Measurements from ENCODE around the gene ARFGAP2.

ARFGAP2 gene

DNA sequence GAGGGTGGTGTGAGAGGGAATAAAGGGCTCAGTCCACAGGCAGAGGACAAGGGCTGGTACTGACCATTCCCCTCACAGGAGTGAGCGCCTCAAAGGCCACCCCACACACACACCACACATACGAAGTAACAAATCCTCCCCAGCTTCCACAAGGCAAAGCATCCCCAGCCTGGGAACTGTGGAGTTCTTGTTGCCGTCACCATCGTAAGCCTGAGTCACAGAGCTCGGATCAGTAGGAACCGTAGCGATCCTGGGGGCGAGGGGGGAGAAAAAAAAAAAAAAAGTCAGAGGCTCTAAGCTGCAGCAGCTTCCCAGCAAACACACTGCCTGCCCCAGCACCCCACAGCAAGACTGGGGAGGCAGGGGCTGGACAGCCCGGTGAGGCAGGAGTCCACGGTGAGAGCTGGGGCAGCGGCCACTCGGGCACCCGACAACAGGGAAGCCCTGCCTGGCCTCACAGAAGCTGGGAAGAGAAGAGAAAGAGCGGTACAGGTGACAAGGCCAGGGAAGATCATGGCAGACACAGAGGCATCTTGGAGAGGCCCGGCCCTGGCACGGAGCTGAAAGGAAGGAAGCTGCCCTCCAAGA, 11.3 kb downstream of the ARFGAP2 start:
- Mint-ChIP-seq H3K9me3 (no peaks in the 10 kb centered on the region), H3K36me3 (ENCODE audit: low read depth) (peaks cover 35% of the 10 kb centered on the region), H3K4me1 (ENCODE audit: low read depth) (no peaks in the 10 kb centered on the region), H3K27me3 (no peaks in the 10 kb centered on the region), H3K27ac (peak overlapping the region; percentile 36), H3K4me3 (no peak overlapping the region)

DNA sequence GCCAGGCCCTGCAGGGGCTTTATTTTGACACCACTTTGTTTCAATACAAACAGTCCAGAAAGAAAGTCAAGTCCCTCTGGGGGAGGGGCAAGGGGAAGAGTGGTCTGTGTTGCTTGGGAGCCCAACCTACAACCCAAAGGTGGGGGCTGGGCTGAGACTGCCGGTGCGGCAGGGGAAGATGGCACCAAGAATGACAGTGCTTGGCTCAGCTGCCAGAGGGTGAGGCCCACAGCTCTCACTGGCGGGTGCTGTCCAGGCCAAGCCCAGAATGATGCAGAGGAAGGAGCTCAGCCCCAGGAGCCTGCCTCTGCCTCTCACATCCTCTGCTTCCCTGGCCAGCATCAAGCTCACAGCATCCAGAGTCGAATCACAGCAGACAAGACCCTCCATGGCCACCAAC, 12.4 kb downstream of the ARFGAP2 start:
- Mint-ChIP-seq H3K36me3 (ENCODE audit: low read depth) (peaks cover 30% of the 10 kb centered on the region), H3K27me3 (no peaks in the 10 kb centered on the region), H3K4me3 (no peak overlapping the region), H3K9me3 (no peaks in the 10 kb centered on the region), H3K4me1 (ENCODE audit: low read depth) (no peaks in the 10 kb centered on the region), H3K27ac (no peak overlapping the region)

DNA sequence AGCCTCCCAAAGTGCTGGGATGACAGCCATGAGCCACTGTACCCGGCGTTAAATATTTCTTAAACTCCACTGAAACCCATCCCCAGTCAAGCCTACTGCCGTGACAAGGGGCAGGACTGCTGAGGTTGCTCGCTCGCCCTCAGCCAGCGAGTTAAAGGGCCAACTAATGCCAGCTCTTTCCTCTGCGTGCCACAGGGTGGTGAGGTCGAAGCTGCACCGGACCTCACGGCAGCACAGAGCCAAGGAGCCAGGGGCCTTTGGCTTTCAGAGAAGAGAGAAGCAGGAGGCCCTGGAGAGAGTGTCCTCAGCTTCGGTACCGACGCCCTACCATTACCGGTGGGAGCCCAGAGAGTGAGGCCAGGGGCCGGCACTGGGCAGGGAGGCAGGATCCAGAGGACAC, 12.8 kb downstream of the ARFGAP2 start:
- H3K9me3 Mint-ChIP-seq, result no peaks in the 10 kb centered on the region
- H3K36me3 Mint-ChIP-seq (ENCODE audit: low read depth), result peaks cover 28% of the 10 kb centered on the region
- no peaks in the 10 kb centered on the region for H3K4me1 Mint-ChIP-seq (ENCODE audit: low read depth)
- H3K27ac Mint-ChIP-seq, result no peak overlapping the region
- H3K4me3 Mint-ChIP-seq, result no peak overlapping the region
- no peaks in the 10 kb centered on the region for H3K27me3 Mint-ChIP-seq

DNA sequence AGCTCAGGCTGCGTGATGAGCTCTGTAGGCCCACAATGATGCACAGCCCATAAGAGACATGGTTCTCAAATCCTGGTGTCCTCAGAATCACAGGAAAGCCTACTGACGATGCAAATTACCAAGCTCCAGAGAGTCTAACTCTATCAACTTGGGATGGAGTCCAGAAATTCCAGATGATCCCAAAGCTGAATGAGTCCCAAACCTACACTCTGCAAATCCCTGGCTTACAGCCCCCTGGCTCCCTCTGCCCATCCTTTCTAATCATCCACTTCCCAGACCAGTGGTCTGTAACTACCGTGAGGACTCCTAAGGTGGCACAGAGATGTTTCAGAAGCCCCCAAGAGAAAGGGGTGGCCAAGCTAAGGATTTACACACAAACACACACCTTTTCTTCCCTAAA, 13.5 kb downstream of the ARFGAP2 start:
- no peaks in the 10 kb centered on the region for H3K27me3 Mint-ChIP-seq
- H3K4me1 Mint-ChIP-seq (ENCODE audit: low read depth), result no peaks in the 10 kb centered on the region
- no peaks in the 10 kb centered on the region for H3K9me3 Mint-ChIP-seq
- H3K36me3 Mint-ChIP-seq (ENCODE audit: low read depth), result peaks cover 23% of the 10 kb centered on the region
- H3K4me3 Mint-ChIP-seq, result no peak overlapping the region
- no peak overlapping the region for H3K27ac Mint-ChIP-seq

DNA sequence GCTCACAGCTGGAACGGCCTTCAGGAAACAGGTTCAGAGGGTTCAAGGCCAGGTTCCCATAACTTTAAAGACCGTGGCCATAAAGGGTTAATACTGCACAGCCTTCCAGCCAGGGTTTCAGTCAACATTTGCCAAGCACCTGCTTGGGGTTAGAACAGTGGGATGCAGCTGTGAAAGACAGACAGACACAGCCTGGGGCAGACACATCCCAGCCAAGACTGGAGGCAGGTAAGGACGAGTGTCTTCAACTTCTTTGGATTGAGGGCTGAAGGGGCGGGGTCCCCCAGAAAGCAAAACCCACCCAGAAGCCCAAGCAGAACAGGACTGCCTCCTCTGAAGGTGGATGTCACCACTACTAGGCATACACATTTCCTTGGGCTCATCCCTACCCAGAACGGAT, 14.3 kb downstream of the ARFGAP2 start:
- Mint-ChIP-seq H3K4me1 (ENCODE audit: low read depth) (no peaks in the 10 kb centered on the region), H3K27ac (no peak overlapping the region), H3K4me3 (no peak overlapping the region), H3K27me3 (no peaks in the 10 kb centered on the region), H3K9me3 (no peaks in the 10 kb centered on the region), H3K36me3 (ENCODE audit: low read depth) (peaks cover 15% of the 10 kb centered on the region)

DNA sequence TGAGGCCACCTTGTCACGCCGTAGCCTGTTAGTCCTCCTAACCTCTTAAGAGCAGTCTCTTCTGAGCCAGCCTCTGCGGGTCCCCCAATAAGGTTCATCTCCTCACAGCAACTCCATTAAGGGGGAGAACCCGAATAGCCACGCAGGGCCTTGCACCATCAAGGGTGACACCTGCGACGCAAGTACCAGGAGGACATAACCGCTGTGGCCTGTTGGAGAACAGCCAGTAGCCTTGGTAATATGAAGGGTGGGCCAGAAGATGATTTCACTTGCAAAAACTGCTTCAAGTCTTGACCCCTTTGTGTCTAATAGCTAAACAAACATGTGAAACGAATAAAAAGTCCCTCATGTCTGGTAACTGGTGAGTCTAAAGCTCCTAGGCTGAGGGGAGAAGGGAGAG, 14.8 kb downstream of the ARFGAP2 start:
- Mint-ChIP-seq H3K9me3 (no peaks in the 10 kb centered on the region), H3K4me3 (no peak overlapping the region), H3K27me3 (no peaks in the 10 kb centered on the region), H3K4me1 (ENCODE audit: low read depth) (no peaks in the 10 kb centered on the region), H3K36me3 (ENCODE audit: low read depth) (peaks cover 11% of the 10 kb centered on the region), H3K27ac (no peak overlapping the region)

DNA sequence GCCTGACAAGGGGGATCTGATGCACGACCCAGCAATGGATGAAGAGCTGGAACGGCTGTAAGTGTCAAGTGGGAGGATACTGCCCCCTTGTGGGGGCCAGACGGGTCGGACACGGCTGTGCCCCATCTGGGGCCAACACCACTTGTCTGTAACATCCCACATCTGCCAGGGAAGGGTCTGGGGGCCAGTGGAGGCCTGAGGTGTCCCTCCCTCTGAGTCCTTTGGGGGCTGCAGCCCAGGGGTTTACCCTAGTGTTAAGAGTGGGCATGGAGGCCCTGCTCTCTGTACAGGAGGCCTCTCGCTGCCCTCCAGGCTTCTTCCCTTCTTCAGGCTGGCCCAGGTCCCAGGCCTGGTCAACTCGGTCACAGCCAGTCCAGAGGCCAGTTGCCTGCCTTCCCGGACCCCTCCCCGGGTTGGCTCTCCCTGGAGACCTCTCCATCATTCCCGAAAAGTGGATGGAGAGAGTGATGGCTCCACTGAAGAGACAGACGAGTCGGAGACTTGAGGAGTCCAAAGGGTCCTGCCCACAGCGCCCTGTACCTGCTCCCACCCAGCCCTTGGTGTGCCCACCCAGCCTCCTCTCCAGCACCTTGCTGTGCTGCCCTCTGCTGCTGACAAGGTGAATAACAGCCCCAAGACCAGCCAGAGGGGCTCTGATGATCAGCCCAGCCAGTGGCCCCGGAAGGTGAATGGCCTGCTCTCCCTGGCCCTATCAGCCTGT, 15.4 kb downstream of the ARFGAP2 start:
- Mint-ChIP-seq H3K36me3 (ENCODE audit: low read depth) (peaks cover 11% of the 10 kb centered on the region), H3K27me3 (no peaks in the 10 kb centered on the region), H3K9me3 (no peaks in the 10 kb centered on the region), H3K4me3 (no peak overlapping the region), H3K4me1 (ENCODE audit: low read depth) (no peaks in the 10 kb centered on the region), H3K27ac (no peak overlapping the region)

DNA sequence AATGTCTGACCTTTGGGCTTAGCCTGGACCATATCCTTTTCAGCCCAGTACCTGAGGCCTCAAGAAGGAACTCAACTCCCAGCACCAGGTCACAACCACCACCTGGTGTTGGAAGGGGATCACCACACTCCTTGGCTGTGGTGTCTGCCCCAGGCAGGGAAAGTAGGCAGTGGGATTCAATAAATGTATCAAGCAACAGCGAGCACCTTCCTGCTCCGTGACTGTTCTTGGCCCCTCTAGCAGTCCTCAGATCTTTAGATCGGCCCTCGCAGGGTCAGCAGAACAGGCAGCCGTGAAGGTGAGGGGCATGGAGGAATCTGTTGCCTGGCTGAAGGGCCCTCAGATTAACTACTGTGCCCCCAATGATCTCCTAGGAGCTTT, 15.9 kb downstream of the ARFGAP2 start:
- Mint-ChIP-seq H3K27ac (no peak overlapping the region), H3K4me1 (ENCODE audit: low read depth) (no peaks in the 10 kb centered on the region), H3K9me3 (no peaks in the 10 kb centered on the region), H3K27me3 (no peaks in the 10 kb centered on the region), H3K36me3 (ENCODE audit: low read depth) (peaks cover 11% of the 10 kb centered on the region), H3K4me3 (no peak overlapping the region)

DNA sequence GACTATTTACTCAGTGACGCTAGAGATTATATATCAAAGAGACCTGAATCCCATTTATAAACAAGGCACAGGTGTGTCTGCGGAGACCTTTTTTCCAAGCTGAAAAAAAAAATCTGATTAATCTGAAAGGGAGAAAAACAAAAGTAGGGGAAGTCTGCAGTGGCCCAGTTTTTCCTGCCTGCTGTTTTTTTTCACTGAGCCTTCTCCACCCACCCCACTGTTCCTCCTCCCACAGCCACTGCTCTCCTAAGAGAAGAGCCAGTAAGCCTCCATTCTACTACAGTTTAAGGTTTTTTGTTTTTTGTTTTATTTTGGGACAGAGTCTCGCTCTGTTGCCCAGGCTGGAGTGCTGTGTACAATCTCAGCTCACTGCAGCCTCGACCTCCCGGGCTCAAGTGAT, 18.4 kb downstream of the ARFGAP2 start:
- peaks cover 25% of the 10 kb centered on the region for H3K4me1 Mint-ChIP-seq (ENCODE audit: low read depth)
- H3K4me3 Mint-ChIP-seq, result no peak overlapping the region
- no peak overlapping the region for H3K27ac Mint-ChIP-seq
- H3K36me3 Mint-ChIP-seq (ENCODE audit: low read depth), result no peaks in the 10 kb centered on the region
- no peaks in the 10 kb centered on the region for H3K27me3 Mint-ChIP-seq
- H3K9me3 Mint-ChIP-seq, result no peaks in the 10 kb centered on the region

DNA sequence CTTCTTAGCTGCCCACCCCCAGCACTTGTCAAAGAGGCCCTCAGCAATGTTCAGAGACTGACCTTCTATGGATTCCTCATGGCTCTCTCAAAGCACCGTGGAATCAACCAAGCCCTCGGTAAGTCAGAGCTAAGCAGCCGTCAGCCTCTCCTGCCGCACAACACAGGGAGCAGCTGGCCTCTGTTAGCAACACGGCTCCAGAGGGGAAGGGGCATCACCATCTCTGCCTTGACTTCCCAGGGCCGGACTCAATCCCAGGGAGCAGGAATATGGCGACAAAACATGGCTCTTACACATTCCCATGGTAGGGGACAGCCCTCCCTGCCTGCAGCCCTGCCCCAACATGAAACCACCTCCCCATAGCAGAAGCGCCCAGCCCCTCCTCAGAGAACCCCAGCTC, 18.9 kb downstream of the ARFGAP2 start:
- no peak overlapping the region for H3K4me3 Mint-ChIP-seq
- no peaks in the 10 kb centered on the region for H3K27me3 Mint-ChIP-seq
- H3K9me3 Mint-ChIP-seq, result no peaks in the 10 kb centered on the region
- peaks cover 29% of the 10 kb centered on the region for H3K4me1 Mint-ChIP-seq (ENCODE audit: low read depth)
- no peak overlapping the region for H3K27ac Mint-ChIP-seq
- no peaks in the 10 kb centered on the region for H3K36me3 Mint-ChIP-seq (ENCODE audit: low read depth)

DNA sequence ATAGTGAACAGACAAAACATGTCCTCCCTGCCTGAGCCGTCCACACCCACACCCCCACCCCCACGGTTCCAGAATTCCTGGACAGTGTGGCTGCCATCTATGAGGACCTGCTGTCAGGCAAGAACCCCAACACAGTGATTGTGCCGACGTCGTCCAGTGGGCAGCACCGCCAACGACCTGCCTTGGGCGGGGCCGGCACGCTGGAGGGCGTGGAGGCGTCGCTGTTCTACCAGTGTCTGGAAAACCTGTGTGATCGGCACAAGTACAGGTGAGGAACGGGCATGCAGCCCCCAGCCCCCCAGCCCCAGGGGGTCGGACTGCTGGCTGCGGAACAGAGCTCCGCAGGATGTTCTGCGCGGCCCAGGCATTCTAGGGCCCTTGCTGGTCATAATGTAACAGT, 19.7 kb downstream of the ARFGAP2 start:
- H3K4me3 Mint-ChIP-seq, result no peak overlapping the region
- no peaks in the 10 kb centered on the region for H3K36me3 Mint-ChIP-seq (ENCODE audit: low read depth)
- H3K4me1 Mint-ChIP-seq (ENCODE audit: low read depth), result peaks cover 33% of the 10 kb centered on the region
- no peaks in the 10 kb centered on the region for H3K27me3 Mint-ChIP-seq
- no peak overlapping the region for H3K27ac Mint-ChIP-seq
- H3K9me3 Mint-ChIP-seq, result no peaks in the 10 kb centered on the region

DNA sequence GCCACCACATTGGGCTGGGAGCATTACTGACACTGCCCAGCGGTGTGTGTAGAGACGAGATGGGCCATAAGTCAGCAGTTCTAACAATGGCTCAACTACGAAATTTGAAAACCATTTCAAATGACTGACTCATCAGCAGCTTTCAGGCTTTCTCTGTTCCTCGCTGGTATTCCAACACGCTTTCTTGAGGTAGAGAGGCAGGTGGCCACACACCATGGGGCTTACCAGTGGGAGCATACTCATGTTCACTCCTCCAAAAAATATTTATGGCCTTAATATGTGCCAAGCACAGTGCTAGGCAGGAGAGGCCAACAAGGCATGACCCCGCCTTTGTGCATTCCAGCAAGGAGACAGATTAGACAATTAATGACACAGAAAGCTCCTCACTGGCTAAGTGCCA, 20.3 kb downstream of the ARFGAP2 start:
- Mint-ChIP-seq H3K4me1 (ENCODE audit: low read depth) (peaks cover 33% of the 10 kb centered on the region), H3K9me3 (no peaks in the 10 kb centered on the region), H3K27ac (no peak overlapping the region), H3K27me3 (no peaks in the 10 kb centered on the region), H3K36me3 (ENCODE audit: low read depth) (no peaks in the 10 kb centered on the region), H3K4me3 (no peak overlapping the region)

DNA sequence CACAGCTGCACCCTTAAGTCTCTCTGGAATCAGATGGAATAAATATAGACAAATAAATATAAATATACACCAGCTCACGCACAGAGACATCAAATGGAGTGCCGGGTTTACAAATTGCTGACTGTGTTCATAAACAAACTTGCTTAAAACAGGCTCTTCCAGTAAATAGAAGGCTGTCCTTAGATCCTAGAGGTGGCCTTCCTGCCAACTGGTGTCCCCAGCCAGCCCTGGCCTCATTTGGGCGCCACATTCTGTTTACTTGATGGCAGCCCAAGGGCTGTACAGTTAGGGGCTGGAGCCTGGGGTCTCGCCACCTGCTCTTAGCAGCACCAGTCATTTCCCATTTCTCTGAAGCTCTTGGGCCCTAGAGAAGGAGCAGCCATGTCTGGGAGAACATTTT, 20.8 kb downstream of the ARFGAP2 start:
- Mint-ChIP-seq H3K9me3 (no peaks in the 10 kb centered on the region), H3K4me3 (no peak overlapping the region), H3K27me3 (no peaks in the 10 kb centered on the region), H3K4me1 (ENCODE audit: low read depth) (peaks cover 33% of the 10 kb centered on the region), H3K27ac (no peak overlapping the region), H3K36me3 (ENCODE audit: low read depth) (no peaks in the 10 kb centered on the region)

DNA sequence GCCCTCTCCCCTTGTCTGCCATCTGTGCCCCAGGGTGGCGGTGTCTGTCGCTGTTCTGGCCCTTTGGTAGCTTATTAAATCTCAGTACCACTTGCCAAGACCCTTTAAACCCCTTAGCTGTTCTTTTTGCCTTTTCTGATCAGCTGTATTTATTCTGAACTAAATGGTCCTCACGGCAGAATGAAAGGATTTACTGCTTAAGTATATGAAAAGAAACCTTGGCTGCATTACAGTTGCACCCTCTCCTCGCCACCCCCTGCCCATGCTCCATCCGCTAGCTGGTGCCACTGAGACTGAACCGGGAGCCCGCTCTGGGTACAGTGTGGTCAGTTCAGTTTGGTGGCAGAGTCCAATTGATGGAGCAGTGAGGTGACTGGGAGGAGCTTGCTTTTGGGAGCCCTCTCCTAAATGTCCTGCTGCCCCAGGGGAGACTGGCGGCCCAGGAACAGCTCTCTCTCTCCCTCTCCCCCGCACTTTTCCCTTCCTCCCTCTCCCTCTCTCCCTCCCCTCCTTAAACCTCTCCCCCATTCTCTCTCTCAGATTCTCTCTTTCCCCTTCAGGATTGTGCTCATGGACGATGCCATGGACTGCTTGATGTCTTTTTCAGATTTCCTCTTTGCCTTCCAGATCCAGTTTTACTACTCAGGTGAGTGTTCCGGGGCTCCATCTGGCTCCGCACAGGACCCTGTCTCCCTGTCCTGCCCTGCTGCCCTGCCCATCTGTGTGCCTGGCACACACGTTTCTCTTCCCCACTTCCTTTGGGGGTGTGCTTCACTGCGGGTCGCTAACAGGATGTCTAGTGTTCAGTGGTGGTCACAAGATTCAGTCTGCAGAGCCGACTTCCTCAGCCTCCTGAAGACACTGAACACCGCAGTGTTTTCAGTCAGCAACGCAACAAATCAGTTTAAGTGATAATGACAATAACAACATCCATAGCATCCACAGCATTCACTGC, 21.8 kb downstream of the ARFGAP2 start:
- H3K4me1 Mint-ChIP-seq (ENCODE audit: low read depth), result peaks cover 33% of the 10 kb centered on the region
- H3K9me3 Mint-ChIP-seq, result no peaks in the 10 kb centered on the region

More for the DNA sequence above, 21.8 kb downstream of the ARFGAP2 start:
- no peaks in the 10 kb centered on the region for H3K27me3 Mint-ChIP-seq
- H3K4me3 Mint-ChIP-seq, result peak overlapping the region; percentile 29
- H3K27ac Mint-ChIP-seq, result peak overlapping the region; percentile 84
- H3K36me3 Mint-ChIP-seq (ENCODE audit: low read depth), result no peaks in the 10 kb centered on the region
